ENCODE results near the gene ABCA7.
A peak's percentile ranks its signal among the peaks of the same experiment; 100 is the strongest.
"Not testable (repeated sequence)": the region's sequence is repeated elsewhere in the genome, so short reads cannot be mapped to it uniquely, and the experiment has no call there.

ABCA7 gene

GRCh38 chr19:1105008-1105872 is 65.3 kb downstream of the ABCA7 start:
- DNase-seq (ENCODE audit: low read depth in 2 of 2) = no peak

- DNase-seq (ENCODE audit: low read depth in 2 of 2) = no peak
Measured at GRCh38 chr19:1105873-1106840, 66.2 kb downstream of the ABCA7 start.

GRCh38 chr19:1106841-1107660 is 67.1 kb downstream of the ABCA7 start:
- DNase-seq (ENCODE audit: low read depth in 2 of 2) = no peak

- DNase-seq (ENCODE audit: low read depth in 2 of 2) = no peak
Measured at GRCh38 chr19:1107661-1108261, 67.9 kb downstream of the ABCA7 start.

- no peak for DNase-seq (ENCODE audit: low read depth in 2 of 2)
Measured at GRCh38 chr19:1108291-1109031, 68.6 kb downstream of the ABCA7 start.

GRCh38 chr19:1109032-1109551 is 69.2 kb downstream of the ABCA7 start:
- no peak for DNase-seq (ENCODE audit: low read depth in 2 of 2)

- DNase-seq (ENCODE audit: low read depth in 2 of 2) = no peak
Measured at GRCh38 chr19:1109697-1110671, 70.1 kb downstream of the ABCA7 start.

GRCh38 chr19:1110809-1111640 is 71.1 kb downstream of the ABCA7 start:
- DNase-seq (ENCODE audit: low read depth in 2 of 2) = no peak

- DNase-seq (ENCODE audit: low read depth in 2 of 2) = no peak
Measured at GRCh38 chr19:1111641-1112267, 71.8 kb downstream of the ABCA7 start.

- DNase-seq (ENCODE audit: low read depth in 2 of 2) = no peak
Measured at GRCh38 chr19:1112268-1113029, 72.5 kb downstream of the ABCA7 start.

GRCh38 chr19:1113030-1113985 is 73.4 kb downstream of the ABCA7 start:
- peak; percentile 79 to 82 for DNase-seq (ENCODE audit: low read depth in 2 of 2)

- no peak for DNase-seq (ENCODE audit: low read depth in 2 of 2)
Measured at GRCh38 chr19:1113986-1114483, 74.1 kb downstream of the ABCA7 start.

GRCh38 chr19:1114728-1115127 is 74.8 kb downstream of the ABCA7 start:
- DNase-seq (ENCODE audit: low read depth in 2 of 2) = not testable (repeated sequence)

All from activated CD4-positive, alpha-beta T cell treated with anti-CD3 and anti-CD28 coated beads for 24 hours (primary cell).